Pancreas (tissue), 10 donors: ENCODE data around the gene ELOA. TPM values are rescaled to one million over a fixed set of nuclear protein-coding genes. Genes with fewer than 3 reads are reported as not detected.
"Not testable (repeated sequence)": the region's sequence is repeated elsewhere in the genome, so short reads cannot be mapped to it uniquely, and the experiment has no call there.

Source experiments
- ATAC-seq, 4 donors: fragments of 200-7000 bp; cut with Tn5 transposase; one replicate each; pipeline versions ENCODE4 v1.8.0 to v1.9.1; 2020; ENCODE audit warnings: mild to moderate bottlenecking in 4 of 4, moderate library complexity in 4 of 4
- DNase-seq, 6 donors: peaks; one replicate each; pipeline ENCODE4 v3.0.0-alpha.2; 2020
- FAIRE-seq: peaks from 2 replicates; lab custom pipeline; 2012; peaks lifted over from hg19 to GRCh38; lab: Jason Lieb, UNC
- H3K27ac ChIP-seq, 4 donors: fragments of 200-600 bp; sonication (generic); 1 replicate in 3 of 4; 2 replicates in 1 of 4; pipeline versions ENCODE4 v1.5.0 to v1.8.0; 2020
- H3K27me3 ChIP-seq, 4 donors: fragments of 200-600 bp; one replicate each; pipeline ENCODE4 v1.8.0; 2021
- H3K36me3 ChIP-seq, 3 donors: fragments of 200-600 bp; sonication (generic) in 1 of 3; one replicate each; pipeline versions ENCODE4 v1.5.0 to v1.8.0; 2020 to 2021
- H3K4me1 ChIP-seq, 3 donors: fragments of 200-600 bp; one replicate each; pipeline ENCODE4 v1.8.0; 2021
- H3K4me3 ChIP-seq, 4 donors: fragments of 200-600 bp; sonication (generic) in 2 of 4; one replicate each; pipeline versions ENCODE4 v1.5.0 to v1.8.0; 2020 to 2021
- H3K9me3 ChIP-seq, 4 donors: fragments of 200-600 bp; one replicate each; pipeline ENCODE4 v1.8.0; 2021
- WGBS, 2 donors: extraction: QIAGEN DNeasy Blood & Tissue Kit; methylation state at CpG; one replicate each; pipeline ENCODE4 v1.1.7; 2013; 5-methylcytosine and 5-hydroxymethylcytosine counted together
- intact Hi-C, 3 donors: fragments of 100-400 bp; cut with DNase I; formaldehyde crosslinking; loops; one replicate each; pipeline versions ENCODE4 v1.11.1 to v1.14.2; 2022
- polyA plus RNA-seq, 2 donors: library from polyadenylated mRNA; stranded (reverse); fragments of 200-250 nt; gene quantifications; one replicate each; pipeline ENCODE4 v1.2.3, GENCODE V29; 2013
- total RNA-seq, 6 donors: library from RNA; stranded (reverse); fragmentation: NEBNext Ultra II Directional in 4 of 6; extraction: Animal tissue kit (Norgen Biotek cat#: 25700) in 4 of 6; gene quantifications; one replicate each; pipeline versions ENCODE4 v1.2.1 to v1.2.4, GENCODE V29; 2021 to 2023
- TF ChIP-seq, protein P1 (sequence below), 4 donors: fragments of 200-600 bp; sonication (generic) in 3 of 4; IDR thresholded peaks; one replicate each; pipeline versions ENCODE4 v1.5.0 to v1.8.0; 2021; ENCODE audit warnings: antibody characterized with exemption in 4 of 4
- donor health status: healthy with polysubstance abuse.
- donor health status: DM: no; HTN: no; CAD: no; lungs with moderate emphysema.
- donor health status: DM: no; HTN: no; CAD: no.
- donor health status: control.
- donor health status: control.
- donor health status: Bipolar disorder and iron deficiency.
- donor health status: DM: yes; HTN: yes; CAD: no.
- donor health status: DM: no; HTN: no; CAD: no.
- donor health status: DM: no; HTN: no; CAD: no.
- donor health status: DM: yes; HTN: yes; CAD: no.

Gene ELOA
- total and polyA plus RNA-seq, 8 donors: 10.6 to 33.9 (median 25.5) TPM

GRCh38 chr1:23774174-23774880 lies 31.1 kb downstream of the ELOA start:
- DNase-seq (no peak), ATAC-seq (no peak), FAIRE-seq (no peak)
- H3K4me3 ChIP-seq: no peak overlapping the region
- no peaks in the 10 kb centered on the region for H3K27me3 ChIP-seq
- H3K4me1 ChIP-seq: peaks cover 5 to 15% (median 8%) of the 10 kb centered on the region in 3 donors
- TF ChIP-seq, protein P1, sequence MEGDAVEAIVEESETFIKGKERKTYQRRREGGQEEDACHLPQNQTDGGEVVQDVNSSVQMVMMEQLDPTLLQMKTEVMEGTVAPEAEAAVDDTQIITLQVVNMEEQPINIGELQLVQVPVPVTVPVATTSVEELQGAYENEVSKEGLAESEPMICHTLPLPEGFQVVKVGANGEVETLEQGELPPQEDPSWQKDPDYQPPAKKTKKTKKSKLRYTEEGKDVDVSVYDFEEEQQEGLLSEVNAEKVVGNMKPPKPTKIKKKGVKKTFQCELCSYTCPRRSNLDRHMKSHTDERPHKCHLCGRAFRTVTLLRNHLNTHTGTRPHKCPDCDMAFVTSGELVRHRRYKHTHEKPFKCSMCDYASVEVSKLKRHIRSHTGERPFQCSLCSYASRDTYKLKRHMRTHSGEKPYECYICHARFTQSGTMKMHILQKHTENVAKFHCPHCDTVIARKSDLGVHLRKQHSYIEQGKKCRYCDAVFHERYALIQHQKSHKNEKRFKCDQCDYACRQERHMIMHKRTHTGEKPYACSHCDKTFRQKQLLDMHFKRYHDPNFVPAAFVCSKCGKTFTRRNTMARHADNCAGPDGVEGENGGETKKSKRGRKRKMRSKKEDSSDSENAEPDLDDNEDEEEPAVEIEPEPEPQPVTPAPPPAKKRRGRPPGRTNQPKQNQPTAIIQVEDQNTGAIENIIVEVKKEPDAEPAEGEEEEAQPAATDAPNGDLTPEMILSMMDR (IDR thresholded peaks at IDR 0.05): no peak
- no peaks in the 10 kb centered on the region for H3K36me3 ChIP-seq
- no peaks in the 10 kb centered on the region for H3K9me3 ChIP-seq
- intact Hi-C loops: loop anchor here in 2 of 3 donors (10.0 kb wide), 2 partner anchors 90 to 140 kb away; partner anchors contain the start of genes CNR2 (in 1 of the 2) and FUCA1 (in 1 of the 2)
- no peak overlapping the region for H3K27ac ChIP-seq
- WGBS, 2 donors: 65 to 68% methylated on average over 6 of the region's 6 CpGs

GRCh38 chr1:23776217-23776616 lies 32.9 kb downstream of the ELOA start:
- intact Hi-C loops: loop anchor here in 2 of 3 donors (10.0 kb wide), 2 partner anchors 89 to 139 kb away; partner anchors contain the start of genes CNR2 (in 1 of the 2) and FUCA1 (in 1 of the 2)
- Histone ChIP-seq H3K27me3 (no peaks in the 10 kb centered on the region), H3K4me3 (no peak overlapping the region), H3K4me1 (peaks cover 9 to 24% (median 16%) of the 10 kb centered on the region in 3 donors), H3K36me3 (no peaks in the 10 kb centered on the region), H3K9me3 (no peaks in the 10 kb centered on the region), H3K27ac (no peak overlapping the region)
- no peak for DNase-seq
- TF ChIP-seq, protein P1 (IDR thresholded peaks at IDR 0.05): no peak
- WGBS, 2 donors: 36 to 43% methylated on average over 2 of the region's 2 CpGs
- no peak for ATAC-seq
- no peak for FAIRE-seq

DNA sequence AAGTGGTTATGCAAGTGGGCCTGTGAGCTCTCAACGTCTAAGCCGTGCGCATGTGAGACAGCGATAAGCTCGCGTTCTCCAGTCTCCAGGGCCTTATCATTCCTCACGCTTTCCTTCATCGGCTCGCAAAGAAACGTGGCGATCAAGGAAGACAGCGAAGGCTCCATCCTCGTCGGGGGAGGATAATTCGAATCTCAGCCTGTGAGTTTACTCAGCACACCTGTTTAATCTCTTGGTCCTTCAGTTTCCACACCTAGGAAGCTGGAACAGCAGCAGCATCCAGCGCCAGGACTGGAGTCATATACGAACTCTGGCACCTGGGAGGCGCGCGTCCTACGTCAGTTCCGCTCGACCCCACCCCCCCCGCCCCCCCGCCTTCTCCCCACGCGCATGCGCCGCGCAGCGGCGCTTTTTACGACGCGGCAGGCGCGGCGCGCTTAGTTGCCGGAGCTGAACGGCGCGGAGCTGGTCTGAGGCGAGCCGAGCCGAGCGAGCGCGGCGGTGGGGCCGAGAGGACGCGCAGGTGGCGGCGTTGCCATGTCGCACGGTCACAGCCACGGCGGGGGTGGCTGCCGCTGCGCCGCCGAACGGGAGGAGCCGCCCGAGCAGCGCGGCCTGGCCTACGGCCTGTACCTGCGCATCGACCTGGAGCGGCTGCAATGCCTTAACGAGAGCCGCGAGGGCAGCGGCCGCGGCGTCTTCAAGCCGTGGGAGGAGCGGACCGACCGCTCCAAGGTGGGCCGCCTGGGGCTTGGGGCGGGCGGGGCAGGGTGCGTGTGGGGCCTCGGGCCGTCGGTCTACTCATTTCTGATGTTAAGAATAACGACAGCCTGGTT lies 34.9 kb downstream of the ELOA start, which contains the start of gene PITHD1:
Gene PITHD1 (plus strand): TSS at position 440 of the 836 bp plus-strand sequence. CDS start 98 bp downstream, at position 538.
- H3K4me1 ChIP-seq: peaks cover 9 to 24% (median 16%) of the 10 kb centered on the region in 3 donors
- peak; percentile 79 to 95 (median 84) for DNase-seq
- peak; percentile 90 to 94 (median 90) for ATAC-seq
- H3K9me3 ChIP-seq: no peaks in the 10 kb centered on the region
- TF ChIP-seq, protein P1 (IDR thresholded peaks at IDR 0.05): no peak
- FAIRE-seq: no peak
- WGBS, 2 donors: 0% methylated on average over 65 to 89 of the region's 91 CpGs
- H3K4me3 ChIP-seq: peak within 1 kb of the TSS; percentile 45 to 92 (median 89)
- no peaks in the 10 kb centered on the region for H3K27me3 ChIP-seq
- no peaks in the 10 kb centered on the region for H3K36me3 ChIP-seq
- H3K27ac ChIP-seq: peak within 1 kb of the TSS; percentile 72 to 90 (median 83)
- intact Hi-C loops: loop anchor here in 2 of 3 donors (10.0 kb wide), 2 partner anchors 87 to 137 kb away; partner anchors contain the start of genes CNR2 (in 1 of the 2) and FUCA1 (in 1 of the 2)

- ATAC-seq: no peak
- H3K27me3 ChIP-seq: no peaks in the 10 kb centered on the region
- intact Hi-C loops: loop anchor here in 2 of 3 donors (10.0 kb wide), 2 partner anchors 85 to 135 kb away; partner anchors contain the start of genes CNR2 (in 1 of the 2) and FUCA1 (in 1 of the 2)
- TF ChIP-seq, protein P1 (IDR thresholded peaks at IDR 0.05): no peak
- DNase-seq: no peak
- FAIRE-seq: no peak
- 59 to 71% methylated on average over 3 of the region's 3 CpGs for WGBS, 2 donors
- H3K9me3 ChIP-seq: no peaks in the 10 kb centered on the region
- H3K4me1 ChIP-seq: peaks cover 9 to 24% (median 16%) of the 10 kb centered on the region in 3 donors
- H3K36me3 ChIP-seq: no peaks in the 10 kb centered on the region
- H3K27ac ChIP-seq: no peak overlapping the region
- peak overlapping the region in 1 of 4 donors; percentile 88 for H3K4me3 ChIP-seq
Measured at GRCh38 chr1:23779826-23780371, 36.6 kb downstream of the ELOA start.

GRCh38 chr1:23783141-23783540 lies 39.9 kb downstream of the ELOA start:
- H3K9me3 ChIP-seq, H3K27ac ChIP-seq, H3K27me3 ChIP-seq, H3K4me3 ChIP-seq, DNase-seq, FAIRE-seq, intact Hi-C loops, ATAC-seq: not testable (repeated sequence)
- peaks cover 9 to 14% (median 13%) of the 10 kb centered on the region in 3 donors for H3K4me1 ChIP-seq
- peaks cover 0 to 21% (median 14%) of the 10 kb centered on the region in 3 donors for H3K36me3 ChIP-seq
- WGBS, 2 donors: 91% methylated on average over 11 of the region's 11 CpGs
